HepG2 (cell line): ENCODE data around the gene ACSL1. TPM values are rescaled to one million over a fixed set of nuclear protein-coding genes. Genes with fewer than 3 reads are reported as not detected.

Source experiments
- CEBPG ChIP-seq: IDR thresholded peaks from 2 replicates; pipeline ENCODE4 v1.6.1; 2016
- CENPX ChIP-seq: sonication (generic); formaldehyde crosslinking; IDR thresholded peaks from 2 replicates; pipeline ENCODE4 v1.9.0; 2021; ENCODE audit warnings: mild to moderate bottlenecking, missing genetic modification reagents, moderate library complexity
- ETS1 ChIP-seq: sonication (generic); formaldehyde crosslinking; IDR thresholded peaks from 2 replicates; pipeline ENCODE4 v1.4.0; 2020; ENCODE audit warnings: missing genetic modification reagents
- GLI4 ChIP-seq: sonication (generic); formaldehyde crosslinking; IDR thresholded peaks from 2 replicates; pipeline ENCODE4 v1.5.1; 2020; ENCODE audit warnings: missing genetic modification reagents, mild to moderate bottlenecking, moderate library complexity, borderline replicate concordance
- GPN1 ChIP-seq: sonication (generic); formaldehyde crosslinking; IDR thresholded peaks from 2 replicates; pipeline ENCODE4 v1.5.1; 2020; ENCODE audit warnings: missing genetic modification reagents, borderline replicate concordance
- GTF3A ChIP-seq: sonication (generic); formaldehyde crosslinking; conservative IDR thresholded peaks from 2 replicates; pipeline ENCODE4 v1.4.0; 2020; ENCODE audit warnings: mild to moderate bottlenecking, missing genetic modification reagents
- MED13 ChIP-seq: sonication (generic); formaldehyde crosslinking; IDR thresholded peaks from 2 replicates; pipeline ENCODE4 v1.5.0; 2020; ENCODE audit warnings: missing genetic modification reagents
- RARA ChIP-seq: IDR thresholded peaks from 2 replicates; pipeline ENCODE4 v1.6.1; 2016; ENCODE audit warnings: missing genetic modification reagents, missing compliant biosample characterization
- USF2 ChIP-seq, 2 experiments: sonication (generic) in 1 of 2; formaldehyde crosslinking in 1 of 2; IDR thresholded peaks; 2 replicates each; pipeline versions ENCODE4 v1.5.1 to v1.6.1; 2011 to 2020; ENCODE audit warnings: borderline replicate concordance in 1 of 2, low read depth in 1 of 2, low read length in 1 of 2, mild to moderate bottlenecking in 1 of 2, missing genetic modification reagents in 1 of 2, moderate library complexity in 1 of 2
- ZBTB14 ChIP-seq: sonication (generic); formaldehyde crosslinking; IDR thresholded peaks from 2 replicates; pipeline ENCODE4 v1.4.0; 2020; ENCODE audit warnings: missing genetic modification reagents
- ZBTB21 ChIP-seq: sonication (generic); formaldehyde crosslinking; IDR thresholded peaks from 2 replicates; pipeline ENCODE4 v1.4.0; 2020; ENCODE audit warnings: missing genetic modification reagents
- ZNF225 ChIP-seq: sonication (generic); formaldehyde crosslinking; IDR thresholded peaks from 2 replicates; pipeline ENCODE4 v1.4.0; 2020; ENCODE audit warnings: mild to moderate bottlenecking, missing genetic modification reagents
- ZNF251 ChIP-seq: sonication (generic); formaldehyde crosslinking; IDR thresholded peaks from 2 replicates; pipeline ENCODE4 v1.9.0; 2021; ENCODE audit warnings: mild to moderate bottlenecking, missing genetic modification reagents
- ZNF292 ChIP-seq: sonication (generic); formaldehyde crosslinking; IDR thresholded peaks from 2 replicates; pipeline ENCODE4 v1.8.1; 2022; ENCODE audit warnings: mild to moderate bottlenecking, low read depth, missing genetic modification reagents, borderline replicate concordance
- ZNF883 ChIP-seq: sonication (generic); formaldehyde crosslinking; IDR thresholded peaks from 2 replicates; pipeline ENCODE4 v1.5.1; 2020; ENCODE audit warnings: mild to moderate bottlenecking, missing genetic modification reagents; ENCODE audit errors: not compliant biosample characterization
- polyA plus RNA-seq, 8 experiments: library from polyadenylated mRNA; depleted of rRNA in 3 of 8; stranded (reverse) in 7 of 8; unstranded in 1 of 8; fragments of >200 nt; fragmentation: Illumina TruSeq in 4 of 8; extraction: Trizol in 4 of 8; gene quantifications; 2 replicates each; pipeline versions ENCODE4 v1.2.1 to v1.2.3, GENCODE V29; 2011 to 2016; ENCODE audit warnings: low read depth in 4 of 8, missing spikeins in 1 of 8, mixed read lengths in 1 of 8; ENCODE audit not compliant: insufficient read depth in 1 of 8
- total RNA-seq, 5 experiments: library from RNA; depleted of rRNA; stranded (reverse); fragments of >200 nt; fragmentation: Illumina TruSeq; extraction: Trizol; gene quantifications; 2 replicates each; pipeline ENCODE4 v1.2.3, GENCODE V29; 2016; ENCODE audit warnings: low read depth in 1 of 5

ACSL1 gene
- total and polyA plus RNA-seq, 2 of the 13 experiments (the other 11 are each of a cell fraction or from before 2014, with no cell fraction given): 10.0 to 29.8 TPM

GRCh38 chr4:184733654-184734524 is 91.9 kb downstream of the ACSL1 start, which contains the start of gene CENPU (continued):
- TF ChIP-seq ZBTB14 (0 out of 2 replicates have a peak, but pooled peaks have one; percentile 41), ZBTB21 (CRISPR knock-in tag) (peak; percentile 48; the same call in 1 of the 2 replicates), GTF3A (CRISPR knock-in tag) (peak; percentile 89; the same call in 1 of the 2 replicates), MED13 (CRISPR knock-in tag) (peak; percentile 94), ZNF292 (CRISPR knock-in tag) (peak; percentile 83), ZNF225 (CRISPR knock-in tag) (peak; percentile 74; the same call in 1 of the 2 replicates), RARA (CRISPR knock-in tag) (peak; percentile 55), GPN1 (CRISPR knock-in tag) (no peak), USF2 (IDR thresholded peaks at IDR 0.05; ENCODE audit: low read depth, low read length) (peak; percentile 37), USF2 (CRISPR knock-in tag; IDR thresholded peaks at IDR 0.05; ENCODE audit: borderline replicate concordance) (peak; percentile 88), ZNF883 (CRISPR knock-in tag) (peak; percentile 97), CEBPG (CRISPR knock-in tag) (peak; percentile 79), GLI4 (CRISPR knock-in tag) (peak; percentile 77; the same call in 1 of the 2 replicates), ETS1 (CRISPR knock-in tag) (no peak), ZNF251 (CRISPR knock-in tag) (no peak), CENPX (CRISPR knock-in tag) (no peak)
